Hematopoietic multipotent progenitor cell treated with erythropoietin and hydrocortisone succinate and interleukin-3 and kit ligand, for 15 days (in vitro differentiated cells): ENCODE data around the gene HYAL1.
"Not testable (repeated sequence)": the region's sequence is repeated elsewhere in the genome, so short reads cannot be mapped to it uniquely, and the experiment has no call there.

Source experiments
- DNase-seq: peaks from one replicate; pipeline ENCODE4 v3.0.0-alpha.2; 2015; ENCODE audit warnings: low spot score

HYAL1 gene

GRCh38 chr3:50272911-50273688, 30.3 kb downstream of the HYAL1 start:
- peak; percentile 81 for DNase-seq

GRCh38 chr3:50272538-50272910, 30.9 kb downstream of the HYAL1 start:
- DNase-seq = not testable (repeated sequence)

- DNase-seq = no peak
Measured at GRCh38 chr3:50271314-50271936, 31.9 kb downstream of the HYAL1 start.

GRCh38 chr3:50270422-50271224, 32.8 kb downstream of the HYAL1 start:
- DNase-seq = no peak

- DNase-seq = no peak
Measured at GRCh38 chr3:50269977-50270413, 33.4 kb downstream of the HYAL1 start.

- DNase-seq = no peak
Measured at GRCh38 chr3:50269460-50269859, 33.9 kb downstream of the HYAL1 start.

- no peak for DNase-seq
Measured at GRCh38 chr3:50268703-50269451, 34.5 kb downstream of the HYAL1 start, which contains the start of gene SEMA3B. Gene SEMA3B (plus strand): TSS chr3:50269147. CDS start chr3:50269241, 94 bp downstream.

- no peak for DNase-seq
Measured at GRCh38 chr3:50268276-50268675, 35.1 kb downstream of the HYAL1 start.

GRCh38 chr3:50267280-50267913, 36.0 kb downstream of the HYAL1 start:
- DNase-seq = no peak

GRCh38 chr3:50266836-50267235, 36.5 kb downstream of the HYAL1 start:
- no peak for DNase-seq

- no peak for DNase-seq
Measured at GRCh38 chr3:50266017-50266416, 37.4 kb downstream of the HYAL1 start.

GRCh38 chr3:50265571-50265970, 37.8 kb downstream of the HYAL1 start:
- no peak for DNase-seq

GRCh38 chr3:50264964-50265485, 38.3 kb downstream of the HYAL1 start:
- no peak for DNase-seq

- no peak for DNase-seq
Measured at GRCh38 chr3:50264383-50264963, 38.9 kb downstream of the HYAL1 start.

- no peak for DNase-seq
Measured at GRCh38 chr3:50263478-50264382, 39.6 kb downstream of the HYAL1 start.

- no peak for DNase-seq
Measured at GRCh38 chr3:50262778-50263177, 40.6 kb downstream of the HYAL1 start.

GRCh38 chr3:50262200-50262599, 41.2 kb downstream of the HYAL1 start:
- DNase-seq = not testable (repeated sequence)

- no peak for DNase-seq
Measured at GRCh38 chr3:50261505-50261904, 41.9 kb downstream of the HYAL1 start.

- no peak for DNase-seq
Measured at GRCh38 chr3:50260942-50261441, 42.4 kb downstream of the HYAL1 start.
